HepG2 (cell line): ENCODE results near the gene ESYT2. TPM values are rescaled to one million over a fixed set of nuclear protein-coding genes. Genes with fewer than 3 reads are reported as not detected.

ENCODE experiments used
- ADNP ChIP-seq: sonication (generic); formaldehyde crosslinking; IDR thresholded peaks from 2 replicates; pipeline ENCODE4 v1.4.0; 2020; ENCODE audit warnings: missing genetic modification reagents
- AGO1 ChIP-seq: fragments of 200-400 bp; formaldehyde crosslinking; IDR thresholded peaks from 2 replicates; pipeline ENCODE4 v1.6.1; 2017; ENCODE audit warnings: mild to moderate bottlenecking, low read depth, low read length, moderate library complexity; ENCODE audit not compliant: poor library complexity, severe bottlenecking
- AKNA ChIP-seq: sonication (generic); formaldehyde crosslinking; IDR thresholded peaks from 2 replicates; pipeline ENCODE4 v1.4.0; 2020; ENCODE audit warnings: missing genetic modification reagents, borderline replicate concordance
- ATAD3A ChIP-seq: sonication (generic); formaldehyde crosslinking; IDR thresholded peaks from 2 replicates; pipeline ENCODE4 v1.4.0; 2020; ENCODE audit warnings: missing genetic modification reagents
- ATF7 ChIP-seq, 2 experiments: fragments of 450-650 bp in 1 of 2; sonication (generic) in 1 of 2; formaldehyde crosslinking in 1 of 2; IDR thresholded peaks; 2 replicates each; pipeline versions ENCODE4 v1.4.0 to v1.6.1; 2016 to 2020; ENCODE audit warnings: antibody characterized with exemption in 1 of 2, mild to moderate bottlenecking in 1 of 2, missing genetic modification reagents in 1 of 2
- CSRNP1 ChIP-seq: sonication (generic); formaldehyde crosslinking; IDR thresholded peaks from 2 replicates; pipeline ENCODE4 v1.8.1; 2023; ENCODE audit warnings: mild to moderate bottlenecking, missing genetic modification reagents
- FOXP4 ChIP-seq: sonication (generic); formaldehyde crosslinking; IDR thresholded peaks from 2 replicates; pipeline ENCODE4 v1.4.0; 2020; ENCODE audit warnings: missing genetic modification reagents
- HOMEZ ChIP-seq: IDR thresholded peaks from 2 replicates; pipeline ENCODE4 v1.6.1; 2016; ENCODE audit warnings: low read depth
- KDM5A ChIP-seq: fragments of 200-600 bp; sonication (generic); IDR thresholded peaks from 2 replicates; pipeline ENCODE4 v1.7.0; 2018; ENCODE audit warnings: antibody characterized with exemption, mild to moderate bottlenecking, low read length, borderline replicate concordance
- KLF9 ChIP-seq: IDR thresholded peaks from 2 replicates; pipeline ENCODE4 v1.6.1; 2016; ENCODE audit warnings: low read depth
- MLLT10 ChIP-seq: sonication (generic); formaldehyde crosslinking; IDR thresholded peaks from 2 replicates; pipeline ENCODE4 v1.4.0; 2020; ENCODE audit warnings: missing genetic modification reagents
- RXRB ChIP-seq: IDR thresholded peaks from 2 replicates; pipeline ENCODE4 v1.6.1; 2016; ENCODE audit warnings: borderline replicate concordance, missing genetic modification reagents, missing compliant biosample characterization
- SALL1 ChIP-seq: sonication (generic); formaldehyde crosslinking; IDR thresholded peaks from 2 replicates; pipeline ENCODE4 v1.8.0; 2022; ENCODE audit warnings: mild to moderate bottlenecking, missing genetic modification reagents
- ZC3H13 ChIP-seq: sonication (generic); formaldehyde crosslinking; IDR thresholded peaks from 2 replicates; pipeline ENCODE4 v1.8.1; 2023; ENCODE audit warnings: mild to moderate bottlenecking, missing genetic modification reagents, moderate library complexity
- ZC3H4 ChIP-seq: sonication (generic); formaldehyde crosslinking; IDR thresholded peaks from 2 replicates; pipeline ENCODE4 v1.4.0; 2020; ENCODE audit warnings: missing genetic modification reagents, borderline replicate concordance
- ZNF101 ChIP-seq: sonication (generic); formaldehyde crosslinking; IDR thresholded peaks from 2 replicates; pipeline ENCODE4 v1.4.0; 2020; ENCODE audit warnings: mild to moderate bottlenecking, low read depth, missing genetic modification reagents, borderline replicate concordance
- ZNF740 ChIP-seq: sonication (generic); formaldehyde crosslinking; IDR thresholded peaks from 2 replicates; pipeline ENCODE4 v1.4.0; 2020; ENCODE audit warnings: missing genetic modification reagents
- polyA plus RNA-seq, 8 experiments: library from polyadenylated mRNA; depleted of rRNA in 3 of 8; stranded (reverse) in 7 of 8; unstranded in 1 of 8; fragments of >200 nt; fragmentation: Illumina TruSeq in 4 of 8; extraction: Trizol in 4 of 8; gene quantifications; 2 replicates each; pipeline versions ENCODE4 v1.2.1 to v1.2.3, GENCODE V29; 2011 to 2016; ENCODE audit warnings: low read depth in 4 of 8, missing spikeins in 1 of 8, mixed read lengths in 1 of 8; ENCODE audit not compliant: insufficient read depth in 1 of 8
- total RNA-seq, 5 experiments: library from RNA; depleted of rRNA; stranded (reverse); fragments of >200 nt; fragmentation: Illumina TruSeq; extraction: Trizol; gene quantifications; 2 replicates each; pipeline ENCODE4 v1.2.3, GENCODE V29; 2016; ENCODE audit warnings: low read depth in 1 of 5

The ESYT2 gene
- total and polyA plus RNA-seq, 2 of the 13 experiments (the other 11 are each of a cell fraction or from before 2014, with no cell fraction given) = 28.5 to 37.3 TPM

GRCh38 chr7:158818325-158819213, 10.7 kb downstream of the ESYT2 start (continued):
- TF ChIP-seq AKNA (no peak), ADNP (CRISPR knock-in tag) (0 out of 2 replicates have a peak, but pooled peaks have one; percentile 28), CSRNP1 (CRISPR knock-in tag) (peak; percentile 89; the same call in 1 of the 2 replicates), MLLT10 (CRISPR knock-in tag) (no peak), RXRB (peak; percentile 84), ATF7 (IDR thresholded peaks at IDR 0.05) (no peak), ATF7 (CRISPR knock-in tag; IDR thresholded peaks at IDR 0.05) (0 out of 2 replicates have a peak, but pooled peaks have one; percentile 28), KDM5A (no peak; the same call in 1 of the 2 replicates), ZNF740 (CRISPR knock-in tag) (no peak; the same call in 1 of the 2 replicates), ZC3H13 (CRISPR knock-in tag) (no peak), HOMEZ (CRISPR knock-in tag) (peak; percentile 40; the same call in 1 of the 2 replicates), ZNF101 (CRISPR knock-in tag) (no peak), ATAD3A (CRISPR knock-in tag) (no peak), ZC3H4 (CRISPR knock-in tag) (peak; percentile 69; the same call in 1 of the 2 replicates), KLF9 (CRISPR knock-in tag) (0 out of 2 replicates have a peak, but pooled peaks have one; percentile 2), SALL1 (CRISPR knock-in tag) (peak; percentile 94), AGO1 (no peak), FOXP4 (CRISPR knock-in tag) (peak; percentile 78)
